ENCODE results near the gene BEND5. TPM values are rescaled to one million over a fixed set of nuclear protein-coding genes. Genes with fewer than 3 reads are reported as not detected.

Gene BEND5
- total RNA-seq, 1 experiment from 2014 or later = not detected

DNA sequence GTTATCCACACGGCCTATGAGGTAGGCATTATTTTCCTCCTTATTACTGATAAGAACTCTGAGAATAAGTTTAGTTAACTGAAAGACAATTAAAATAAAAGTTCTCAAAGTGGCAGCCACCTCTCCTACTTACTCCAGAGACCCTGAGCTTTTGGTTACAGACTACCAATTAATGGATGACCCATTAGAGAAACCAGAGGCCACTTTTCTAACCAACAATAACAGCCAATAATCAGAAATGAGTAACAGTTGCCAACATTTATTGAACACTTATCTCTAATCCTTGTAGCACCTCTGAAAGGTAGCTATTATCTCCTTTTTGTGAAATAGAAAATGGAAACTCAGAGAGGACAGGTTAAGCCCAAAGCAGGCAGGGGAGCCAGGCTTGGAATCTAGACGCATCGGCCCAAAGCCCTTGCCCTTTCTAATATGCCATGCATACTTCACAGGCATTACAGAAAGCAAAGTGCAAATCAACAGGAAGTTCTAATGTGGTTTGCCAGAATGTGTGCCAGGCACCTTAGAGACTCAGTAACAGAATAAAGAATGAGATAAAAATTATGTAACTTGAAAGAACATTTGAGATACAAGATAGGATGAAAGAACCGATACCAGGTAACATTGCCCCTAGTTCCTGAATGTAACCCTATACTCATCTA is 50.0 kb downstream of the BEND5 start:
- CTCF ChIA-PET = no interaction called here
- H3K27me3 ChIP-seq (ENCODE audit: control insufficient read depth, insufficient read depth, low read length) = peaks cover 4% of the 10 kb centered on the region; the same call in 1 of the 2 replicates
- no peaks in the 10 kb centered on the region for H3K9me3 ChIP-seq (ENCODE audit: control insufficient read depth, insufficient read depth, low read depth, low read length)
- POLR2A ChIA-PET = no interaction called here
- H3K4me3 ChIP-seq (ENCODE audit: low read depth in 2 of 2, low read length in 2 of 2) = no peak overlapping the region
- TF ChIP-seq, protein P1, sequence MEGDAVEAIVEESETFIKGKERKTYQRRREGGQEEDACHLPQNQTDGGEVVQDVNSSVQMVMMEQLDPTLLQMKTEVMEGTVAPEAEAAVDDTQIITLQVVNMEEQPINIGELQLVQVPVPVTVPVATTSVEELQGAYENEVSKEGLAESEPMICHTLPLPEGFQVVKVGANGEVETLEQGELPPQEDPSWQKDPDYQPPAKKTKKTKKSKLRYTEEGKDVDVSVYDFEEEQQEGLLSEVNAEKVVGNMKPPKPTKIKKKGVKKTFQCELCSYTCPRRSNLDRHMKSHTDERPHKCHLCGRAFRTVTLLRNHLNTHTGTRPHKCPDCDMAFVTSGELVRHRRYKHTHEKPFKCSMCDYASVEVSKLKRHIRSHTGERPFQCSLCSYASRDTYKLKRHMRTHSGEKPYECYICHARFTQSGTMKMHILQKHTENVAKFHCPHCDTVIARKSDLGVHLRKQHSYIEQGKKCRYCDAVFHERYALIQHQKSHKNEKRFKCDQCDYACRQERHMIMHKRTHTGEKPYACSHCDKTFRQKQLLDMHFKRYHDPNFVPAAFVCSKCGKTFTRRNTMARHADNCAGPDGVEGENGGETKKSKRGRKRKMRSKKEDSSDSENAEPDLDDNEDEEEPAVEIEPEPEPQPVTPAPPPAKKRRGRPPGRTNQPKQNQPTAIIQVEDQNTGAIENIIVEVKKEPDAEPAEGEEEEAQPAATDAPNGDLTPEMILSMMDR (IDR thresholded peaks at IDR 0.05) = no peak
- TF ChIP-seq, protein P2, sequence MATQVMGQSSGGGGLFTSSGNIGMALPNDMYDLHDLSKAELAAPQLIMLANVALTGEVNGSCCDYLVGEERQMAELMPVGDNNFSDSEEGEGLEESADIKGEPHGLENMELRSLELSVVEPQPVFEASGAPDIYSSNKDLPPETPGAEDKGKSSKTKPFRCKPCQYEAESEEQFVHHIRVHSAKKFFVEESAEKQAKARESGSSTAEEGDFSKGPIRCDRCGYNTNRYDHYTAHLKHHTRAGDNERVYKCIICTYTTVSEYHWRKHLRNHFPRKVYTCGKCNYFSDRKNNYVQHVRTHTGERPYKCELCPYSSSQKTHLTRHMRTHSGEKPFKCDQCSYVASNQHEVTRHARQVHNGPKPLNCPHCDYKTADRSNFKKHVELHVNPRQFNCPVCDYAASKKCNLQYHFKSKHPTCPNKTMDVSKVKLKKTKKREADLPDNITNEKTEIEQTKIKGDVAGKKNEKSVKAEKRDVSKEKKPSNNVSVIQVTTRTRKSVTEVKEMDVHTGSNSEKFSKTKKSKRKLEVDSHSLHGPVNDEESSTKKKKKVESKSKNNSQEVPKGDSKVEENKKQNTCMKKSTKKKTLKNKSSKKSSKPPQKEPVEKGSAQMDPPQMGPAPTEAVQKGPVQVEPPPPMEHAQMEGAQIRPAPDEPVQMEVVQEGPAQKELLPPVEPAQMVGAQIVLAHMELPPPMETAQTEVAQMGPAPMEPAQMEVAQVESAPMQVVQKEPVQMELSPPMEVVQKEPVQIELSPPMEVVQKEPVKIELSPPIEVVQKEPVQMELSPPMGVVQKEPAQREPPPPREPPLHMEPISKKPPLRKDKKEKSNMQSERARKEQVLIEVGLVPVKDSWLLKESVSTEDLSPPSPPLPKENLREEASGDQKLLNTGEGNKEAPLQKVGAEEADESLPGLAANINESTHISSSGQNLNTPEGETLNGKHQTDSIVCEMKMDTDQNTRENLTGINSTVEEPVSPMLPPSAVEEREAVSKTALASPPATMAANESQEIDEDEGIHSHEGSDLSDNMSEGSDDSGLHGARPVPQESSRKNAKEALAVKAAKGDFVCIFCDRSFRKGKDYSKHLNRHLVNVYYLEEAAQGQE (IDR thresholded peaks at IDR 0.05; ENCODE audit: insufficient read depth in 1 of 2, low read depth in 2 of 2, low read length in 1 of 2) = no peak
- TF ChIP-seq SIN3A (IDR thresholded peaks at IDR 0.05; ENCODE audit: borderline replicate concordance, insufficient read depth, low read depth, low read length) (no peak), POLR2AphosphoS5 (IDR thresholded peaks at IDR 0.05; ENCODE audit: low read depth, low read length) (no peak), TCF7L2 (IDR thresholded peaks at IDR 0.05; ENCODE audit: low read depth, low read length) (no peak)
- H3K4me1 ChIP-seq (ENCODE audit: control insufficient read depth, insufficient read depth, low read length) = no peaks in the 10 kb centered on the region
- no TSS peak for BruUV-seq (replicated peaks)
- no peaks in the 10 kb centered on the region for H3K36me3 ChIP-seq (ENCODE audit: control insufficient read depth, insufficient read depth, low read length)
- in situ Hi-C loops (cut with HindIII; ENCODE audit: low pct_unique_long_range_greater_than_20kb, low sequenced_read_pairs) (no loop called here), intact Hi-C loops (cut with micrococcal nuclease; ENCODE audit: unreplicated experiment) (no loop called here)
- H3K27ac ChIP-seq (ENCODE audit: low read length) = no peak overlapping the region
- ATAC-seq = no peak
- DNase-seq (ENCODE audit: low read depth, low spot score) = no peak

DNA sequence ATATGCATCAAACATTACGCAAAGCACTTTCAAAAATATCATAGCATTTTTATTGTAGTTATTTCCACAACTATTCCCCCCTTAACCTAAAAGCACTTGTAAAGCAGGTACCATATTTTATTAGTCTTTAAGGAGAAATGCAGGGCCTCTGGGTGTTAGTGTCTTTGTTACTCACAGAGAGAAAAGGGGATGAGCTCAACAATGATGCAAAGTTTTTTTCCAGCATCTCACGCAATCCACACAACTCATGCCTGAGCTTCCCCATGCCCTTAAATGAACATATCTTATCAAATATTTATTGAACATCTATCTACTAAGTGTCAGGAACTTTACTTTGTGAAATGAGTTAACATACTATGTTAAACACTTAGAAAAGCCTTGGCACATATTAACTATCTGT is 50.6 kb downstream of the BEND5 start:
- H3K4me3 ChIP-seq (ENCODE audit: low read depth in 2 of 2, low read length in 2 of 2) = no peak overlapping the region
- peaks cover 4% of the 10 kb centered on the region; the same call in 1 of the 2 replicates for H3K27me3 ChIP-seq (ENCODE audit: control insufficient read depth, insufficient read depth, low read length)
- intact Hi-C loops (cut with micrococcal nuclease; ENCODE audit: unreplicated experiment) = no loop called here
- H3K27ac ChIP-seq (ENCODE audit: low read length) = no peak overlapping the region
- ChIA-PET CTCF (no interaction called here), POLR2A (no interaction called here)
- BruUV-seq (replicated peaks) = no TSS peak
- no peaks in the 10 kb centered on the region for H3K36me3 ChIP-seq (ENCODE audit: control insufficient read depth, insufficient read depth, low read length)
- in situ Hi-C loops (cut with HindIII; ENCODE audit: low pct_unique_long_range_greater_than_20kb, low sequenced_read_pairs) = no loop called here
- no peaks in the 10 kb centered on the region for H3K9me3 ChIP-seq (ENCODE audit: control insufficient read depth, insufficient read depth, low read depth, low read length)
- no peak for ATAC-seq
- TF ChIP-seq, protein P1 (IDR thresholded peaks at IDR 0.05) = no peak
- TF ChIP-seq TCF7L2 (IDR thresholded peaks at IDR 0.05; ENCODE audit: low read depth, low read length) (no peak), POLR2AphosphoS5 (IDR thresholded peaks at IDR 0.05; ENCODE audit: low read depth, low read length) (no peak), SIN3A (IDR thresholded peaks at IDR 0.05; ENCODE audit: borderline replicate concordance, insufficient read depth, low read depth, low read length) (no peak)
- TF ChIP-seq, protein P2 (IDR thresholded peaks at IDR 0.05; ENCODE audit: insufficient read depth in 1 of 2, low read depth in 2 of 2, low read length in 1 of 2) = no peak
- no peak for DNase-seq (ENCODE audit: low read depth, low spot score)
- H3K4me1 ChIP-seq (ENCODE audit: control insufficient read depth, insufficient read depth, low read length) = no peaks in the 10 kb centered on the region
